GM12874 (cell line): ENCODE data around the gene KDM4B.

ENCODE experiments used
- TF ChIP-seq, protein P1 (sequence below): IDR thresholded peaks from 2 replicates; pipeline ENCODE4 v1.5.1; 2011; ENCODE audit warnings: low read depth, mild to moderate bottlenecking, control low read depth, low read length, moderate library complexity; ENCODE audit not compliant: insufficient read depth

The KDM4B gene

DNA sequence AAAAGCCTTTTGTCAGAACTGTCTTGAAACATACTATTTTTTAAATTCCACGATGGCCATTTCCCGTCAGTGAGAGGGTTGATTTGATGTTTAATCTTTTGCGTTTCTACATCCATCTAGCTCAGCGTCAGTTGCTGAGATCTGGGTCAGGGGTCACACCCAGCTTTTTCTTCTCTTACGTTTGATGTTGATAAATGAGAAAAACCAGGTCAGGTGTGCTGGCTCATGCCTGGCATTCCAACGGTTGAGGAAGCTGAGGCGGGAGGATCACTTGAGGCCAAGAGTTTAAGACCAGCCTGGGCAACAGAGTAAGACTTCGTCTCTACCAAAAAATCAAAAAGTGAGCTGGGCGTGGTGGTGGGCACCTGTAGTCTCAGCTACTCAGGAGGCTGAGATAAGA is 202.8 kb downstream of the KDM4B start:
- TF ChIP-seq, protein P1, sequence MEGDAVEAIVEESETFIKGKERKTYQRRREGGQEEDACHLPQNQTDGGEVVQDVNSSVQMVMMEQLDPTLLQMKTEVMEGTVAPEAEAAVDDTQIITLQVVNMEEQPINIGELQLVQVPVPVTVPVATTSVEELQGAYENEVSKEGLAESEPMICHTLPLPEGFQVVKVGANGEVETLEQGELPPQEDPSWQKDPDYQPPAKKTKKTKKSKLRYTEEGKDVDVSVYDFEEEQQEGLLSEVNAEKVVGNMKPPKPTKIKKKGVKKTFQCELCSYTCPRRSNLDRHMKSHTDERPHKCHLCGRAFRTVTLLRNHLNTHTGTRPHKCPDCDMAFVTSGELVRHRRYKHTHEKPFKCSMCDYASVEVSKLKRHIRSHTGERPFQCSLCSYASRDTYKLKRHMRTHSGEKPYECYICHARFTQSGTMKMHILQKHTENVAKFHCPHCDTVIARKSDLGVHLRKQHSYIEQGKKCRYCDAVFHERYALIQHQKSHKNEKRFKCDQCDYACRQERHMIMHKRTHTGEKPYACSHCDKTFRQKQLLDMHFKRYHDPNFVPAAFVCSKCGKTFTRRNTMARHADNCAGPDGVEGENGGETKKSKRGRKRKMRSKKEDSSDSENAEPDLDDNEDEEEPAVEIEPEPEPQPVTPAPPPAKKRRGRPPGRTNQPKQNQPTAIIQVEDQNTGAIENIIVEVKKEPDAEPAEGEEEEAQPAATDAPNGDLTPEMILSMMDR, result no peak

DNA sequence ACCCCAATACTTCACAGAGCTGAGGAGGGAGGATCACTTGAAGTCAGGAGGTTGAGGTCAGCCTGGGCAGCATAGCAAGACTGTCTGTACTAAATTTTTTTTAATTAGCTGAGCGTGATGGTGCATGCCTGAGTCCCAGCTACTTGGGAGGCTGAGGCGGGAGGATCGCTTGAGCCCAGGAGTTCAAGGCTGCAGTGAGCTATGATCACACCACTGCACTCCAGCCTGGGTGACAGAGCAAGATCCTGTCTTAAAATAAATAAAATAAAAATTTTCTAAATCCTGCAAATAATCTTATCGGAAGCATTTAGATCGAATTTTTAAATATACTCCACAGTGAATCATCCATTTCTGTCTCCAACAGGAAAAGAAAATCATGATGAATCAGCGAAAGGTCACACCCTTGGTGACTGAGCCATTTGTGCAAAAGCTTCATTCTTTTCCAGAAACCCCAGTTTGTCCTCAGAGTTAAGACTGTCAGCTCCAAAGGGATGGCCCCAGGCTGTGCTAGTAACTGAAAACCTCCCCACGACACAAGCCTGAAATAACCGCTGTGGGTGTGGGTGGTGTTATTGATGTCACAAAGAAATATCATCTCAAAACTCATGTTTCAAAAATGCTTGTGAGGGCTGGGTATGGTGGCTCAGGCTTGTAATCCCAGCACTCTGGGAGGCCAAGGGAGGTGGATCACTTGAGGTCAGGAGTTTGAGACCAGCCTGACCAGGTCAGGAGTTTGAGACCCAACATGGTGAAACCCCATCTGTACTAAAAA is 204.1 kb downstream of the KDM4B start:
- TF ChIP-seq, protein P1, result no peak

DNA sequence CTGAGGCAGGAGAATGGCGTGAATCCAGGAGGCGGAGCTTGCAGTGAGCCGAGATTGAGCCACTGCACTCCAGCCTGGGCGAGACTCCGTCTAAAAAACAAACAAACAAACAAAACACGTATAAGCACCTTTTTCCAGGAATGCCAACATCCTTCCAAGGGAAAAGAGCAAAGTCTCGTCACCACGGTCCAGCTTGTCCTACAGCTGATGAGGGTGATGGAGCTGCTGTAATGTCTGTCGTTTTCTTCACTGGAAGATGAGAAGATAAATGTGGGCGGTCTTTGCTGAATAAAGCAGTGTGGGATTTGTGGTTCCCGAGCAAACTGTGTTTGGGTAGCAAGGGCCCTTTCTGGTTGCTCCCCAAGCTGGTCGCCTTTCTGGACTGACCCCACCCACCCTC is 205.1 kb downstream of the KDM4B start:
- TF ChIP-seq, protein P1, result no peak

DNA sequence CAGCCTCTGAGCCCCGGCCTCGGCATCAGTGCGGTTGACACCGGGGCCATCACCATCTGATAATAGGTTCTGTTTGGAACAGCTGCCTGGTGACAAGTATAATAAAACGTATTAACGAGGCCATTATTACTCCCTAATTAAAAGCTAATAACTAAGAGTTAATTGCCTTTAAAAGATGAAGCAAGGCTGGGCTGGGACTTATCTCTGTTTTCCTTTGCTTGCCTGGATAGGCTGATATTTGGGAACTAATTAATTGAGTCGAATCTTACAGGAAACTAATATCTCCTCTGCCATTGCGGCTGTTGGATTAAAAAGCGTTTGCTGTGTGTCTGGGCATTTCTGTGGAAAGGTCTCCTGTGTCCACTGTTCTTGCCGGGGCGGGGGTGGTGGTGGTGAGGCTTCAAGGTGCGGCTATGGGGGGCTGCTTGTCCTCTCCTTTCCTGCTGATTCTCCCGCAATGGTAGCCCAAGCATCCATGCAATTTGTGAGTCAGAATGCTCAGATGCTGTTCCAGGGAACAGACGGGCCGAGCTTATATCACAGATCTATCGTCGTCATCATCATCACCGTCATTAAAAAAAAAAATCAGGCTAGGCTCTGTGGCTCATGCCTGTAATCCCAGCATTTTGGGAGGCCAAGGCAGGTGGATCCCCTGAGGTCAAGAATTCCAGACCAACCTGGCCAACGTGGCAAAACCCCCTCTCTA is 209.0 kb downstream of the KDM4B start:
- TF ChIP-seq, protein P1, result no peak

DNA sequence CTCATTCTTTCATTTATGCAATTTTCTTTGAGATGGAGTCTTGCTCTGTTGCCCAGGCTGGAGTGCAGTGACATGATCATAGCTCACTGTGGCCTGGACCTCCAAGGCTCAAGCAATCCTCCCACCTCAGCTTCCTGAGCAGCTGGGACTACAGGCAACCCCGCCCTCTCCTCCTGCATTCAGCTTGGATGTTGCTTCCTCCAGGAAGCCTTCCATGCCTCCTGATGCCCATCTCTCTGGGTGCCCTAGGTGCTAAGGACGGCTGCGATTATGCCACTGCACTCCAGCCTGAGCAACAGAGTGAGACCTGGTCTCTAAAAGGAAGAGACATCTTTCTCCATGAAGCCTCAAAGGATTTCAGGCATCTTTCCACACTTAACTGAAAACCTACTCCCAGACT is 209.9 kb downstream of the KDM4B start:
- TF ChIP-seq, protein P1, result no peak

DNA sequence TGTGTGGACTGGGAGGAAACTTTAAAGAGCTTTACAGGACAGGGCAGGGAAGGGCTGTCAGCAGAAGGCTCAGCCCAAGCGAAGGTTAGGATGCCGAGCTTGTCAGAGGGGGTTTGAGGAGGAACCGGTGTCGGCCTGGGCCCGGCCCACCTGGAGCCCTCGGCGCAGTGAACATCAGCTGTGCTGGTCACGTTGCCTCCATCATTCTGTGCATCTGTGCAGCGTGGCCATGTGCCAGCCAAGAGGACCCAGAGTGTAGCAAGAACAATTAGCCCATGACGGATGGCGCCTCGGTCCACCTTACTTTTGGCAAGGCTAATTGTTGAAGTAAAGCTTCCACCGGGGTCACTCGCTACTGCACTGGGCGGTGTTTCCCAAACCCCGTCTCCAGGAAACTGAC is 210.3 kb downstream of the KDM4B start:
- TF ChIP-seq, protein P1, result no peak

DNA sequence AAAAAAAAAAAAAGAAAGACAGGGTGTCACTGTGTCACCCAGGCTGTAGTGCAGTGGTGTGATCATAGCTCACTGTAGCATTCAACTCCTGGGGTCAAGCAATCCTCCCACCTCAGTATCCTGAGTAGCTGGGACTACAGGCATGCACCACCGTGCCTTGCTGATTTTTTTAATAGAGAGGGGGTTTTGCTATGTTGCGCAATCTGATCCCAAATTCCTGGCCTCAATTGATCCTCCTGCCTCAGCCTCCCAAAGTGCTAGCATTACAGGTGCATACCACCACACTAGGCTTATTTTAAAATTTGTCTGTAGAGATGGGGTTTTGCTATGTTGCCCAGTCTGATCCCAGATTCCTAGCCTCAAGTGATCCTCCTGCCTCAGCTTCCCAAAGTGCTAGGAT is 212.4 kb downstream of the KDM4B start:
- TF ChIP-seq, protein P1, result no peak
